Neural progenitor cell (in vitro differentiated cells): Measurements from ENCODE around the gene MAP3K1. TPM values are rescaled to one million over a fixed set of nuclear protein-coding genes. Genes with fewer than 3 reads are reported as not detected.

Experiments
- DNase-seq: peaks from one replicate; pipeline ENCODE4 v3.0.0-alpha.2; 2016; ENCODE audit warnings: low spot score
- H2AFZ ChIP-seq: fragments of 200-600 bp; sonication (generic); replicated peaks from 2 replicates; pipeline ENCODE4 v1.6.1; 2016; ENCODE audit warnings: antibody characterized with exemption
- H3F3A ChIP-seq: fragments of 200-600 bp; sonication (generic); 2 replicates; pipeline ENCODE4 v1.6.1; 2016; ENCODE audit warnings: antibody characterized with exemption, low read depth
- H3K27ac ChIP-seq: fragments of 200-600 bp; sonication (generic); 2 replicates; pipeline ENCODE4 v1.5.1; 2016; ENCODE audit warnings: mild to moderate bottlenecking
- H3K27me3 ChIP-seq: fragments of 200-600 bp; sonication (generic); 2 replicates; pipeline ENCODE4 v1.6.1; 2016; ENCODE audit warnings: mild to moderate bottlenecking, moderate library complexity
- H3K36me3 ChIP-seq: fragments of 200-600 bp; sonication (generic); 2 replicates; pipeline ENCODE4 v1.5.1; 2016
- H3K4me1 ChIP-seq: fragments of 200-600 bp; sonication (generic); 2 replicates; pipeline ENCODE4 v1.6.1; 2016; ENCODE audit warnings: mixed run types
- H3K4me2 ChIP-seq: fragments of 200-600 bp; sonication (generic); 2 replicates; pipeline ENCODE4 v1.6.1; 2016
- H3K4me3 ChIP-seq: fragments of 200-600 bp; sonication (generic); 2 replicates; pipeline ENCODE4 v1.5.1; 2016
- H3K79me2 ChIP-seq: fragments of 200-600 bp; sonication (generic); 2 replicates; pipeline ENCODE4 v1.6.1; 2016; ENCODE audit warnings: low read depth
- H3K9ac ChIP-seq: fragments of 200-600 bp; sonication (generic); 2 replicates; pipeline ENCODE4 v1.6.1; 2016
- H3K9me3 ChIP-seq: fragments of 200-600 bp; sonication (generic); 2 replicates; pipeline ENCODE4 v1.5.1; 2016; ENCODE audit warnings: low read depth
- H4K20me1 ChIP-seq: fragments of 200-600 bp; sonication (generic); 2 replicates; pipeline ENCODE4 v1.6.1; 2016; ENCODE audit warnings: low read depth
- H3K27ac Mint-ChIP-seq: 3 replicates; pipeline ENCODE4 v1.8.0; 2021; ENCODE audit warnings: mixed read lengths
- H3K27me3 Mint-ChIP-seq: 2 replicates; pipeline ENCODE4 v1.8.0; 2022; ENCODE audit warnings: low read depth, mild to moderate bottlenecking, inconsistent platforms, moderate library complexity, mixed read lengths; ENCODE audit not compliant: insufficient read depth
- H3K36me3 Mint-ChIP-seq: 3 replicates; pipeline ENCODE4 v1.8.0; 2021; ENCODE audit warnings: mixed read lengths
- H3K4me1 Mint-ChIP-seq: 3 replicates; pipeline ENCODE4 v1.8.0; 2021; ENCODE audit warnings: mixed read lengths
- H3K4me3 Mint-ChIP-seq: 3 replicates; pipeline ENCODE4 v1.8.0; 2021; ENCODE audit warnings: mild to moderate bottlenecking, moderate library complexity, mixed read lengths
- H3K9me3 Mint-ChIP-seq: 3 replicates; pipeline ENCODE4 v1.8.0; 2020; ENCODE audit warnings: mixed read lengths
- EZH2 ChIP-seq: fragments of 200-600 bp; sonication (generic); IDR thresholded peaks from 2 replicates; pipeline ENCODE4 v1.6.1; 2017; ENCODE audit warnings: antibody characterized with exemption, mild to moderate bottlenecking, moderate library complexity
- EZH2phosphoT487 ChIP-seq: fragments of 200-600 bp; sonication (generic); IDR thresholded peaks from 2 replicates; pipeline ENCODE4 v1.6.1; 2017; ENCODE audit warnings: antibody characterized with exemption
- total RNA-seq: library from RNA; depleted of rRNA; stranded (reverse); fragments of >200 nt; gene quantifications from 2 replicates; pipeline ENCODE4 v1.2.3, GENCODE V29; 2015; ENCODE audit warnings: low replicate concordance
- TF ChIP-seq, protein P1 (sequence below): fragments of 200-600 bp; sonication (generic); IDR thresholded peaks from 2 replicates; pipeline ENCODE4 v1.5.1; 2017; ENCODE audit warnings: antibody characterized with exemption, mild to moderate bottlenecking

Gene MAP3K1
- total RNA-seq, 1 donor from 2014 or later, result 22.2 TPM

- no peaks in the 10 kb centered on the region for H3K27me3 Mint-ChIP-seq
- TF ChIP-seq EZH2, result no peak
- no peak for TF ChIP-seq EZH2phosphoT487
- TF ChIP-seq, protein P1, sequence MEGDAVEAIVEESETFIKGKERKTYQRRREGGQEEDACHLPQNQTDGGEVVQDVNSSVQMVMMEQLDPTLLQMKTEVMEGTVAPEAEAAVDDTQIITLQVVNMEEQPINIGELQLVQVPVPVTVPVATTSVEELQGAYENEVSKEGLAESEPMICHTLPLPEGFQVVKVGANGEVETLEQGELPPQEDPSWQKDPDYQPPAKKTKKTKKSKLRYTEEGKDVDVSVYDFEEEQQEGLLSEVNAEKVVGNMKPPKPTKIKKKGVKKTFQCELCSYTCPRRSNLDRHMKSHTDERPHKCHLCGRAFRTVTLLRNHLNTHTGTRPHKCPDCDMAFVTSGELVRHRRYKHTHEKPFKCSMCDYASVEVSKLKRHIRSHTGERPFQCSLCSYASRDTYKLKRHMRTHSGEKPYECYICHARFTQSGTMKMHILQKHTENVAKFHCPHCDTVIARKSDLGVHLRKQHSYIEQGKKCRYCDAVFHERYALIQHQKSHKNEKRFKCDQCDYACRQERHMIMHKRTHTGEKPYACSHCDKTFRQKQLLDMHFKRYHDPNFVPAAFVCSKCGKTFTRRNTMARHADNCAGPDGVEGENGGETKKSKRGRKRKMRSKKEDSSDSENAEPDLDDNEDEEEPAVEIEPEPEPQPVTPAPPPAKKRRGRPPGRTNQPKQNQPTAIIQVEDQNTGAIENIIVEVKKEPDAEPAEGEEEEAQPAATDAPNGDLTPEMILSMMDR, result no peak
- H3K4me1 Mint-ChIP-seq, result peaks cover 5% of the 10 kb centered on the region
- no peaks in the 10 kb centered on the region for H3F3A ChIP-seq
- H3K9ac ChIP-seq, result no peak overlapping the region
- H3K27me3 ChIP-seq, result no peaks in the 10 kb centered on the region
- H3K9me3 Mint-ChIP-seq, result peaks cover 5% of the 10 kb centered on the region
- DNase-seq, result no peak
- H3K27ac Mint-ChIP-seq, result no peak overlapping the region
- H3K4me3 Mint-ChIP-seq, result no peak overlapping the region
- H3K4me1 ChIP-seq, result peaks cover 14% of the 10 kb centered on the region
- no peaks in the 10 kb centered on the region for H3K9me3 ChIP-seq
- peaks cover 13% of the 10 kb centered on the region for H4K20me1 ChIP-seq
- H3K36me3 Mint-ChIP-seq, result peaks cover 2% of the 10 kb centered on the region
- H3K4me2 ChIP-seq, result no peak overlapping the region
- H3K27ac ChIP-seq, result no peak overlapping the region
- no peak overlapping the region for H3K4me3 ChIP-seq
- H3K36me3 ChIP-seq, result no peaks in the 10 kb centered on the region
- H2AFZ ChIP-seq, result no peak overlapping the region
- H3K79me2 ChIP-seq, result peaks cover 56% of the 10 kb centered on the region
These were observed 34.3 kb downstream of the MAP3K1 start for GRCh38 chr5:56849671-56850070.

GRCh38 chr5:56850423-56850822, 35.1 kb downstream of the MAP3K1 start:
- Mint-ChIP-seq H3K4me3 (no peak overlapping the region), H3K4me1 (peaks cover 5% of the 10 kb centered on the region), H3K27ac (no peak overlapping the region), H3K27me3 (no peaks in the 10 kb centered on the region), H3K9me3 (peaks cover 5% of the 10 kb centered on the region), H3K36me3 (peaks cover 2% of the 10 kb centered on the region)
- Histone ChIP-seq H3F3A (no peaks in the 10 kb centered on the region), H3K4me2 (no peak overlapping the region), H3K4me1 (peaks cover 17% of the 10 kb centered on the region), H2AFZ (no peak overlapping the region), H3K9me3 (no peaks in the 10 kb centered on the region), H3K27me3 (no peaks in the 10 kb centered on the region), H3K9ac (no peak overlapping the region), H3K79me2 (peaks cover 57% of the 10 kb centered on the region), H3K4me3 (no peak overlapping the region), H4K20me1 (peaks cover 13% of the 10 kb centered on the region), H3K36me3 (no peaks in the 10 kb centered on the region), H3K27ac (no peak overlapping the region)
- TF ChIP-seq EZH2 (no peak), EZH2phosphoT487 (no peak)
- TF ChIP-seq, protein P1, result no peak
- no peak for DNase-seq

DNA sequence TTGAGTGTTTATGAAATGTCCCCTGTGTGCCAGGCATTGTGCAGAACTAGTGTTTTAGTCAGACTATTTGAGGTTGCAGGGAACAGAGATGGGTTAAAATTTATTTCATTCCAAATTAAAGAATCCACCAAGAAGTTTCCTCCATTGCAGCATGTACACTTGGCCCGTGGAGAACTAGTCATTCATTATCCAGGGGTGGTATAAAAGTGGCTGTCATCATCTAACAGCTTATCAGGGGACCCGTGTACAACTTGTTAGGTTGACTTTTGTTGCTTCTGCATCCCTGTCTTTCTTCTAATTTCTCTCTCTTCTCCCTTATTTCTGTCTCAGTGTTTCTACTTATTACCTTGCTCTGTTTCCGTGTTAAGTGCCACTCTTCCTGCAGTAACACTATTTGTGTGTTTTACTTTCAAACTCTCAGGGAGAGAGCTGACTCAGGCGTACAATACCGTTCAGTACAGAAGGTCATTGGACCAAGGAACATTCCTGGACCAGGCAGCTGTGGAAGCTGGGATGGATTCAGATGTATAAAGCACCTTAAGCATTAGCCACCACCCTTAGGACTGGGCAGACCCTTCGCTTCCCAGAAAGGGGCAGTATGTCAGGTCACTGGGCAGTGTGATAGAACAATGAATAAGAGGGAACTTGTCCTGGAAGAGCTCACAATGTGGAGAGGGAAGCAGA, 36.1 kb downstream of the MAP3K1 start:
- Histone ChIP-seq H3K9ac (no peak overlapping the region), H3K4me3 (no peak overlapping the region), H3K27ac (no peak overlapping the region), H2AFZ (no peak overlapping the region), H3K36me3 (no peaks in the 10 kb centered on the region), H3K4me1 (peaks cover 18% of the 10 kb centered on the region), H3K79me2 (peaks cover 58% of the 10 kb centered on the region), H3K4me2 (no peak overlapping the region), H3K9me3 (no peaks in the 10 kb centered on the region), H4K20me1 (peaks cover 13% of the 10 kb centered on the region), H3K27me3 (no peaks in the 10 kb centered on the region), H3F3A (no peaks in the 10 kb centered on the region)
- Mint-ChIP-seq H3K27me3 (no peaks in the 10 kb centered on the region), H3K4me3 (no peak overlapping the region), H3K36me3 (peaks cover 2% of the 10 kb centered on the region), H3K27ac (no peak overlapping the region), H3K9me3 (peaks cover 5% of the 10 kb centered on the region), H3K4me1 (peaks cover 5% of the 10 kb centered on the region)
- no peak for DNase-seq
- TF ChIP-seq EZH2 (no peak), EZH2phosphoT487 (no peak)
- TF ChIP-seq, protein P1, result no peak
